GM23248 (cell line): ENCODE data around the gene AGAP1.

Experiments used
- EZH2 ChIP-seq: fragments of 200-600 bp; sonication (generic); IDR thresholded peaks from 2 replicates; pipeline ENCODE4 v1.6.1; 2018; ENCODE audit warnings: antibody characterized with exemption, mild to moderate bottlenecking; ENCODE audit not compliant: insufficient read depth, poor library complexity, severe bottlenecking
- EZH2phosphoT487 ChIP-seq: fragments of 200-600 bp; sonication (generic); IDR thresholded peaks from 2 replicates; pipeline ENCODE4 v1.6.1; 2018; ENCODE audit warnings: antibody characterized with exemption, moderate library complexity, mild to moderate bottlenecking, low read depth; ENCODE audit not compliant: insufficient read depth

GRCh38 chr2:235829726-235830125, 335.9 kb downstream of the AGAP1 start:
- TF ChIP-seq EZH2 = no peak
- no peak for TF ChIP-seq EZH2phosphoT487
